Measurements from ENCODE around the gene C1D.
A peak's percentile ranks its signal among the peaks of the same experiment; 100 is the strongest.

The C1D gene

DNA sequence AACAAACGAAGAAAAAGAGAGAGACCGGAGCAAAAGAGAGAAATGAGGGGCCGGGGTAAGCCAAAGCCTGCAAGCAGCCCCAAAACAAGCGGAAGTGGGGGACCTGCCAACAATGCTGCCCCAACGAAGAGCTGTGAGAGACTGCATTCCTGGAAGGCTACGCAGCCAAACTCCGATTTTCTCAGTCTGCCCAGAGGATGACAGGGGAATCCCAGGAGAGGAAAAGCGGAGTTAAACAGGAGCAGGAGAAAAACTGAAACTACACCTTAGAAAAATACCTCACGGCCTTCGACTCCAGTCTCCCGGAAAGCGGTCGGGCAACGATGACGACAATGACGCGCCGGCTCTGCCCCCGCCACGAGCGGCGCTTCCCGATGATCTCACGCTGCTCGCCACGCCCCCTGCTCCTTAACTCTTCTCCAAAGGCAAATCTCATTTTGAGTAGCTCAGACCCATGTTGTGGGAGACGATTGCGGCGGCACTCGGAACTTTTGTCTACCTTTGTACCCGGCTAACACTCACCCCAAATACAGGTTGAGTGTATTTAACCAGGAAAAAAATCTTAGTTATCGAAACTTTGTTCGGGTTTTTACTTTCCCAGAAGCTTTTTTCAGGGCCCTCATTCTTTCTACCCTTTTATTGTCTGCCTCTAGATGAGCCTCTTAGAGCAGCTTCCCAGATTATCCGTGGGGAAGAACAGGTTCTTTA is at the start of gene C1D:
C1D (minus strand) TSS at position 325 of the 708 bp plus-strand sequence. CDS start 15,694 bp downstream, outside the sequence.
- DNase-seq (ENCODE audit: low spot score), result peak; percentile 84
- TF ChIP-seq, protein P1, sequence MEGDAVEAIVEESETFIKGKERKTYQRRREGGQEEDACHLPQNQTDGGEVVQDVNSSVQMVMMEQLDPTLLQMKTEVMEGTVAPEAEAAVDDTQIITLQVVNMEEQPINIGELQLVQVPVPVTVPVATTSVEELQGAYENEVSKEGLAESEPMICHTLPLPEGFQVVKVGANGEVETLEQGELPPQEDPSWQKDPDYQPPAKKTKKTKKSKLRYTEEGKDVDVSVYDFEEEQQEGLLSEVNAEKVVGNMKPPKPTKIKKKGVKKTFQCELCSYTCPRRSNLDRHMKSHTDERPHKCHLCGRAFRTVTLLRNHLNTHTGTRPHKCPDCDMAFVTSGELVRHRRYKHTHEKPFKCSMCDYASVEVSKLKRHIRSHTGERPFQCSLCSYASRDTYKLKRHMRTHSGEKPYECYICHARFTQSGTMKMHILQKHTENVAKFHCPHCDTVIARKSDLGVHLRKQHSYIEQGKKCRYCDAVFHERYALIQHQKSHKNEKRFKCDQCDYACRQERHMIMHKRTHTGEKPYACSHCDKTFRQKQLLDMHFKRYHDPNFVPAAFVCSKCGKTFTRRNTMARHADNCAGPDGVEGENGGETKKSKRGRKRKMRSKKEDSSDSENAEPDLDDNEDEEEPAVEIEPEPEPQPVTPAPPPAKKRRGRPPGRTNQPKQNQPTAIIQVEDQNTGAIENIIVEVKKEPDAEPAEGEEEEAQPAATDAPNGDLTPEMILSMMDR (IDR thresholded peaks at IDR 0.05; ENCODE audit: extremely low read depth, missing control alignments), result no peak

DNA sequence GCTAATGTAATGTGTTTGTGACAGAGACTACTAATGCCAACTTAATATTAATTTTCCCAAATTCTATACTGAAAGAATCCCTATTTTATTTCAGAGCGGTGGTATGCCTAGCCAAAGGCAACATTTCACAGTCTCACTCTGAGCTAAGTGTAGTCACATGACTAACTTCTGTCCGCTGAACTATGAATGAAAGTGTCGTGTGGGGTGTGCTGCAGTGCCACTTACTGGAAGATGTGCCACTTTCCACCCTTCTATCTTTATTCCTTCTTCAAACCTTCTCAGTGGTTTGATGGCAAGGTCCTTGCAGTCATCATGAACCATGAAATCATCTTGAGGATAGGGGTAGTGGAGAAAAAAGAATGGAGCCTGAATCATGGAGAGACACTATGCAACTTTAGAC is 47.3 kb upstream of the C1D start:
- TF ChIP-seq, protein P1 (IDR thresholded peaks at IDR 0.05; ENCODE audit: extremely low read depth, missing control alignments), result no peak
- no peak for DNase-seq (ENCODE audit: low spot score)

DNA sequence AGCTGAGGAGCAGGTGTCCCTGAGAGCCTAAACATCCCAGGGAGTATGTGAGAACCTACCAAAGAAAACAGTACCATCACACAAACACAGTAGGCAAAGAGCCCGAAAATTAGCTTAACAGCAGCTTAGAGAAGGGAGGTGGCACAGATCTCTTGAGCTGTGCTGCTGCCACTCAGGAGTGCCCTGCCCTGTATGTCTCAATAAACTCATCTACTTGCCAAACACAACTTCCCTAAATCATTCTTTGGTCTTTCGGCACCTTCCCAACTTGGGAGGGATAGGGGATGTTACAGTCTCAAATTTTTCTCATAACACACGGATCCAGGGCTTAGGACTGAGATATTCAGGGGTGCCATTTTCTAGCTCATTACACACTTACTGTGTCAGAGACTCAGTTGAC is 45.3 kb upstream of the C1D start:
- TF ChIP-seq, protein P1 (IDR thresholded peaks at IDR 0.05; ENCODE audit: extremely low read depth, missing control alignments), result no peak
- no peak for DNase-seq (ENCODE audit: low spot score)

DNA sequence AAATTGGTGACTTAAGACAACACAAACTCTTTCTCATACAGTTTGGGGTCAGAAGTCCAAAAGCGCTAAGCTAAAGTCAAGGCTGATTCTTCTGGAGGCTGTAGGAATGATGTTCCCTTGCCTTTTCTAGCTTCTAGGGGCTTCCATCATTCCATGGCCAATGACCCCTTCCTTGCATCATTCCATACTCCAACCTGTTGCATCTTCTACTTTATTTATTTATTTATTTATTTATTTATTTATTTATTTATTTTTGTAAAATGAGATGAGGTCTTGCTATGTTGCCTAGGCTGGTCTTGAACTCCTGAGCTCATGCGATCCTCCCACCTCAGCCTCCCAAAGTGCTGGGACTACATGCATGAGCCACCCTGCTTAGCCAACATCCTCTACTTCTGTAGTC is 44.7 kb upstream of the C1D start:
- TF ChIP-seq, protein P1 (IDR thresholded peaks at IDR 0.05; ENCODE audit: extremely low read depth, missing control alignments), result no peak
- no peak for DNase-seq (ENCODE audit: low spot score)

GRCh38 chr2:68104111-68104835 is 41.5 kb upstream of the C1D start:
- TF ChIP-seq, protein P1 (IDR thresholded peaks at IDR 0.05; ENCODE audit: extremely low read depth, missing control alignments), result no peak
- no peak for DNase-seq (ENCODE audit: low spot score)

DNA sequence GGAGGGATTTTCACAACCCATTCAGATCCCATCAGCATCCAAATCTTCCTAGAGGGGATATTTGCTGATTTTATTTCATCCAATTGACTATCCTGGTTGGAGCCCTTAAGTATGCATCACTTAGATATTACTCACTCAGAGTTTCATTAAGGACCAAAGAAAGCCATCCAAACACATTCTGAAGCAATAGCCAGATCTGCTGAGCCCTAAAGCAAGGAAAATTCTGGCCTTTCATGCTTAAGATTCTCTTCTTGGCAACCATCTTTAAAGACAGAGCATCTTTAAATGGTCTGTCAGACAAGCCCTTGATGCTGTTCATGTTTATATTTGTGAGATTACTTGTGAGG is 40.9 kb upstream of the C1D start:
- DNase-seq (ENCODE audit: low spot score), result no peak
- TF ChIP-seq, protein P1 (IDR thresholded peaks at IDR 0.05; ENCODE audit: extremely low read depth, missing control alignments), result no peak

GRCh38 chr2:68103030-68103708 is 40.4 kb upstream of the C1D start:
- TF ChIP-seq, protein P1 (IDR thresholded peaks at IDR 0.05; ENCODE audit: extremely low read depth, missing control alignments), result no peak
- DNase-seq (ENCODE audit: low spot score), result no peak

Data from GM20000 (cell line).